GM19452 (cell line): Measurements from ENCODE around the gene GAB1.
A peak's percentile ranks its signal among the peaks of the same experiment; 100 is the strongest.

Experiments
- ATAC-seq: cut with Tn5 transposase; IDR thresholded peaks from one replicate; pipeline ENCODE4 v1.9.1; 2021; ENCODE audit not compliant: unreplicated experiment

Gene GAB1

DNA sequence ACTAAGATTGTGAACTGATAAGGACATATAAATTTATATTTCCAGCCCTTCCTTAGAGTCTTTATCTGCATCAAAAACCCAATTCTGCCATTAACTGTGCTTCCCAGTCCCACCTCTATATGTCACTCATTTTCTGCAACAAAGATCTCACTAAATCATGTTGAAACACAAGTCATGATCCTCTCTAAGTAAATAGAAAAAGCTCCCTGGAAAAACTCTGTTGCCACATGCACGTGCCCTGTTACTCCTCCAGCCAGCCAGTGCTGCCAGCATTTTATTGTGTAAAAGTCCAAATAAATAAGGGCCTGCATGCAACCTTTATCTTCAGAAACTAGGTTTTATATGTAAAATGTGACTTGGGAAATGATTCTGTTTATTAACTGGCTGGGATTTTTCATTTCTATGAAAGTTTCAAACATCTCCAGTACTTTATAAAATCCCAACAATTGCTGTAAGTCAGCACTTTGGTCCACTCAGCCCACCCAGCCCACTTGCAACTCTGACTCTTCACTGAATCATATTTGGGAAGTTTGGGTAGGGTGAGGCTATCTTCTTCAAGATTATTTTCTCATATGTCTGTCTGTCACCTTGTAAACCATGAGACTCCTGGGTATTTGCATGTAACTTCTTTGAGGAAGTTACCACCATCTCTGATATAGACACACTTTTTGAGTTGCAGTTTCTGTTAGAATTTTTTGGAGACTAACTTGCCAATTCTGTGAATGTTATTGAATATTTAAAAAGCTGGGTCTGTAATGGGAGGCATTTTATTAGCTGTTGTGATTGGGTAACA, 136.9 kb downstream of the GAB1 start:
- ATAC-seq, result no peak

DNA sequence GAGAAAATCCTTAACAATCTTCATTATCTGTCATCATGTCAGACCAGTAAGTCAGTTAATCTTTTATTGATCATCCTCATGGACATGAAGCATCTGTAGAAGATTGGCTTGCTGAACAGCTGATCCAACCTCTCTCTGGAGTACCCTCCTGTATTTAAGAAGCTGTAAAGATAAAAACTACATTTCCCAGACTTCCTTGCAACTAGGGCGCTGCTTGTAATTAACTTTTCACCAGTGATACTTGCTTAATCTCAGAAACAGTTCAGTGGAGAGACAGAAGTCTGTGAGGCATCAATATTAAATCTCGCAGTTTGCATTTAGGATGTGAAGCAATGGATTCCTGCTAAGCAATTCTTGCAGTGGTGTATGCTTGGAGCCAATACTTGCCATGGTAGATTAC, 140.8 kb downstream of the GAB1 start:
- no peak for ATAC-seq

DNA sequence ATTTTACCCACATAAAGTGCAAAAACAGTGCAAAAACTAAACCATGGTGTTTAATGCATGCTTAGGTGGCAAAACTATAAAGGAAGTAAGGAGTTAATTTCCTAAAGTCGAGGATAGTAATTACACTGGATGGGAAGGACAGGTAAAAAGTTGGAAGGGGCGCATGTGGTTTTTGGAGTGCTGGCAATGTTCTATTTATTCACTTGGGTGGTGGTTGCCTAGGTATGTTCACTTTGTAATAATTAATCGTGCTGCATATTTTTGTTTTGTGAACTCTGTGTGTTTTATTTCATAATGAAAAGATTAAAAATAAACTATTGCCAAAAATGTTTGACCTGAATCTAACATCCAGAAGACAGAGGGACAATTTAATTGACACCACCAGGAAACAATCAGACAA, 144.7 kb downstream of the GAB1 start:
- no peak for ATAC-seq

DNA sequence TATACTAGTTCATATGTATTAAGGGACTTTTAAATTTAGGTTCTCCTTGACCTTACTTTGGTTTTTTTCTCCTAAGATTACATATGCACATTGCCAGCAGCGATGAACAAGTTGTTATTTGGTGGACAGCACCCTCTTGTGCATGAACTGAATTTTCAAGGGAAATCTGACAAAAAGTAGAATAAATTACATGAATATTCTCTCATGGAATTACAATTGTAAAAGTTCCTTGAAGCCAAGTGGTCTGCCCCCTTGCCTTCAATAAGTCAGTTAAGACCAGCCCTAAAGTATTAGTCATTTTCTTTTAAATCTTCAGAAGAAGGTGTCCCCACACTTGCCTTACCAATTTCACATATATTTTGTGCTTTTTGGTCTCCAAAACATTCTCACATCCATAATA, 146.2 kb downstream of the GAB1 start:
- ATAC-seq, result no peak

DNA sequence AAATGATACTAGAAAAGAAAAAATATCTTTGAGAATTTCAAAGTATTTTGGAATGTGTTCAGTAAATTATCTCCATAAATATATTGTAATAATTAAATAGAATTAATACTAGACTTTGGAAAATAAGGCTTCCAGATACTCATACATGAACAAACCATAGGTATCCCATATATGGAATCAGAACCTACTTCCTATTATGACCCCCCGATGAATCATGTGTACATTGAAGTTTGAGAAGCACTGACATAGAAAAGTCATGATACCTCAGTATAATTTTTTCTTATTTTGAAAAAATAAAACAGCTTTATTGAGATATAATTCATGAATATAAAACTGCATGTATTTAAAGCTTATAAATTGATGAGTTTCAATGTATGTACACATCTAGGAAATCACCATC, 149.6 kb downstream of the GAB1 start:
- no peak for ATAC-seq

DNA sequence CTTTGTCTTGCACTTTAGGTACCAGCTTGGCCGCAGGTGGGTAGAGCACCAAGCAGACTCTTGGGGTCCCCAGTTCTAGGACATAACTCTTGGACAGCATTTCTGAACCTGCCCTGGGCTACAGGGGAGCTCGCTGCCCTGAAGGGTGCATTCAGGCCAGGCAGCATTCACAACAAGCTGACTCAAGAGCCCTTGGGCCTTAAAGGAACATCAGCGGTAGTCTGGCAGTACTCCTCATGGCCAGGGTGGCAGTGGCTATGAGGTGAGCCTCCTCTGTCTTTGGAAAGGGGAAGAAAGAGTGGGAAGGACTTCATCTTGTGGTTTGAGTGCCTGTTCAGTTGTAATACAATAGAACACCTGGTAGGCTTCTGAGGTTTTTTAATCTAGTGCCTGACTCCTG, 152.0 kb downstream of the GAB1 start:
- no peak for ATAC-seq

DNA sequence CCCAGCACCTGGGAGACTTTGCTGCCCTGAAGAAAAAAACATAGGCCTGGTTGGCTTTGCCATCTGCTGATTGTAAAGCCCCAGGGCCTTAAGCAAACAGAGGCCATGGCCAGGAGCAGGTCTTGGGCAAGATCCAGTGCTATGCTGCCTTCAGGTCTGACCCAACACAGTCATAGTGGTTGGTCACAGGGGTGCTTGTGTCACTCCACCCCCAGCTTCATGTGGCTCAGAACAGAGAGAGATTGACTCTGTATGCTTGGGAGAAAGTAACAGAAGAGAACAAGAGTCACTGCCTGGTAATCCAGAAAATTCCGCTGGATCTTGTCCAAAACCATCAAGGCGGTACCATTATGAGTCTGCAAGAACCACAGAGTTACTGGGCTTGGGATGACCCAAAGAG, 152.4 kb downstream of the GAB1 start:
- ATAC-seq, result no peak

DNA sequence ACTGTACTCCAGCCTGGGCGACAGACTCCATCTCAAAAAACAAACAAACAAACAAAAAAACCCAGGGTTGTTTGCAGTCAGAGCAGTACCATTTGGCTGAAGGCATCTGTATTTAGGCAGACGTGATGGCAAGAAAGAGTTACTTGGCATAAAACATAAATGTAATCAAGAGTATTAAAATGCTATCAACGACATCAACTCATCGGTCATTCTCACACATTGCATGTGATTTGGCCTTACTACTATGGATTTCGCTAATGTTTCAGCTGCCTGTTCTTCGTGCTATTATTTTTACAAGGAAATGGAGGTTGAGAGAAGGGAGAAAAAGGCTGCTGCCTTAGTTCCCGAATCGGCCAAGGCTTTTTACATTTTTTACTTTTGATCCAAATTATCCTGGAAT, 161.3 kb downstream of the GAB1 start:
- no peak for ATAC-seq

DNA sequence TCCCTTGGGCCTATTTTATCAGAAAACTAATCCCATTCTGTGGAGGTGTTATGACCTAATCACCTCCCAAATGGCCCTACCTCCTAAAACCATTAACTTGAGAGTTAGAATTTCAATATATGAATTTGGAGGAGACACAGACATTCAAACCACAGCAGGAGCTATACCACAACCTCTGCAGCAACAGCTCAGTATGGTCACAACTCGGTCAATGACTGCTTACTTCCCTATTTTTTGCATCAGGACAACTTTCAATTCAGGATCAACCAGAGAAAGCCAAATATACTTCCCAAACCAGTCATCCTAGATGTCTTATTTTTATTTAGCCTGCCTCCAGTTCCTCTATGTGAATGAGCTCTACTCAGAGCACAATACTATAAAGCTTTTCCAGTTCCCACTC, 165.6 kb downstream of the GAB1 start:
- no peak for ATAC-seq

DNA sequence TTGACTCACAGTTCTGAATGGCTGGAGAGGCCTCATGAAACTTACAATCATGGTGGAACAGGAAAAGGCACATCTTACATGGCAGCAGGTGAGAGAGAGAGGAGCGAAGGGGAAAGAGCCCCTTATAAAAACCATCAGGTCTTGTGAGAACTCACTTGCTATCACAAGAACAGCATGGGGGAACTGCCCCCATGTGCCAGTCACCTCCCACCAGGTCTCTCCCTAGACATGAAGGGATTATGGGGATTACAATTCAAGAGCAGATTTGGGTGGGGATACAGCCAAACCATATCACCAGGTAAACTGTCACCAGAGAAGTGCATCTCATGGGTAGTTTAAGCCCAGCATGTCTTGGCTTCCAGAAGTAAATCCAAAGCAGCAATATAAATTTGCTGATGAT, 169.4 kb downstream of the GAB1 start:
- ATAC-seq, result no peak

DNA sequence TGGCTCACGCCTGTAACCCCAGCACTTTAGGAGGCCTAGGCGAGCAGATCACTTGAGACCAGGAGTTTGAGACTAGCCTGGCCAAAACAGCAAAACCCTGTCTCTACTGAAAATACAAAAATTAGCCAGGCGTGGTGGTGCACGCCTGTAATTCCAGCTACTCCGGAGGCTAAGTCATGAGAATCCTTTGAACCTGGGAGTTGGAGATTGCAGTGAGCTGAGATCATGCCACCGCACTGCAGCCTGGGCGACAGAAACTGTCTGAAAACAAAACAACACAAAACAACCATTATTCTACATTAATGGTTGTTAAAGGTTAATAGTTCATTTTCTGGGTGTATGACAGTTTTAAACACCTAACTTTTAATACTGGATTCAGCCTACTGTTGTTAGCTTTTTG, 175.2 kb downstream of the GAB1 start:
- ATAC-seq, result no peak

DNA sequence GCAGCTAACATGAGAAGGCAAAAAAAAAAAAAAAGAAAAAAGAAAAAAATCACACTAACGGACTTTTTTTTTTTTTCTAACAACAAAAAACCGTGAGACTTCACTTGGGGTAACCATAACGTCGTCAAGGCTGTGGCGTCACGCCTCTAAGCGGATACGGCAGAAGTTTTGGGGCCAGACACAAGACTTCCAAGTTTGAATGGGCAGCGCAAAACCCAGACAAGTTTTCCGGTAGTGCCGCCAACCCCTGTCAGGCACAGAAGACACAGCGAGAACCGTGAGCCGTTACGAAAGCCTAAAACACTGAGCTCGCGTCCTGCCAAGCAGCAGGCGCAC, 176.3 kb downstream of the GAB1 start:
- peak; percentile 41 for ATAC-seq

DNA sequence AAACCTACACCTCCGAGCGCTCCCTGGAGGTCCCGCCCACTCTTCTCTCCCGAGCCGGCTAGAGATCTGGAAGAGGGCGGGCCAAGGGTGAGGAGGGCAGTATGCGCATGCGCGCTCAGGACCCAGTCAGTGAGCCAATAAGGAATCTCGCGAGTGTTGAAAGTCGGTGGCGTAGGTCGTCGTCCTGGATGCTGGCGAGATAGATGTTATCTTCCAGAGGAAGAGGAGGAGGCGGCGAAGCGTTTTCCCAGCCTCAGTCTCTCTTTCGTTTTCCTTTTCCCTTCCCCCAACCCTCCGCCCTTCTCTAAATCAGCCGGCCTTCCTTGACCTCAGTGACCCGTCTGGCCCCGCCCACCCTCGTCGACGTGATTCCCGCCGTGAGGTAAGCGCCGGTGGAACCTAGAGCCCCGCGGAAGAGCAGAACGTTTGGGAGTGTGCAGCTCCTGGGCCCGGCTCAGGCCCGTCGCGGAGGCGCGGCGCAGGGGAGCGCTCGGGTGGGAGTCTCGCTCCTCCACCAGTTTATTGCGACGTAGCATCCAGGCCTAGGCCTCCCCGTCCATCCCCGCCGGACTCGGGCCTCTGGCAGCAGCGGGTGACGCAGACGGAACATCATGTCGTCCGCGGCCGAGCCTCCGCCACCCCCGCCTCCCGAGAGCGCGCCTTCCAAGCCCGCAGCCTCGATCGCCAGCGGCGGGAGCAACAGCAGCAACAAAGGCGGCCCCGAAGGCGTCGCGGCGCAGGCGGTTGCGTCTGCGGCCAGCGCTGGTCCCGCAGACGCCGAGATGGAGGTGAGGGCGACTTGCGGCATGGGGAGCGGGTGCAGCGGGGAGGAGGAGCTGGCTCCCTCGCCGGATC, 176.9 kb downstream of the GAB1 start, which contains the start of gene SMARCA5:
Gene SMARCA5 (plus strand): TSS at position 389 of the 855 bp plus-strand sequence. CDS start 223 bp downstream, at position 612.
- ATAC-seq, result peak; percentile 88

DNA sequence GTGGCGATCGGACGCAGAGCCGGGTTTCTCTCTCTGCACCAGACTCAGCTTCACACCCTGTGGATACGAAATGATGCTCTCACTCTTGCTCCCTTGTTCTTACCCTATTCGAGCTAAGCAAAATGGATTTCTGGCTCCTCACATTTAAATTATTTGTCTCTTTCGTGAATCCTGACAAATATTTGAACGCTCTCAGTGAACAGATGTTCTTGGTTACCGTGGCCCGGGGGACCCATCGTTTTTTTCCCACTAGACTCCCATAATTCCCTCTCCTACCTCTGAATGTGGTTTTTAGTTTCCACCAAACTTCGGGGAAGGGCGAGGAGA, 177.5 kb downstream of the GAB1 start:
- no peak for ATAC-seq

DNA sequence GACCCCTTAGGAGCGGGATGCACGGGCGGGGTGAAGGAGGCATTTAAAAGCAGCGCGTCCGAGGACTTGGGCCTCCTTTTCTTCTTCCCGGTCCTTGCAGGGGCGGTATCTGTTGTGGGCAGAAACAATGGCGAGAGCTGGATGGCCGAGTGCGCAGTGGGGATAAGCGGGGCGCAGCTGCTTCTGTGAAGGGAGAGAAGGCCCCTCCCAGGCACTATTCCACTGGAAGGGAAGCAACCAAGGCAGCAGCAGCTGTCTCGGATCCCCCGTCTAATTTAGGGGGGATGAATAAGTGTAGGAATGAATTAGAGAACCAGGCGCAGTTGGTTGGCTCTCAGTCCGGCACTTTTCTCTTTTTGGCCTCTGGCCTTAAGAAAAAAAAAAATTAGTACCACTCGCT, 177.8 kb downstream of the GAB1 start:
- ATAC-seq, result no peak

DNA sequence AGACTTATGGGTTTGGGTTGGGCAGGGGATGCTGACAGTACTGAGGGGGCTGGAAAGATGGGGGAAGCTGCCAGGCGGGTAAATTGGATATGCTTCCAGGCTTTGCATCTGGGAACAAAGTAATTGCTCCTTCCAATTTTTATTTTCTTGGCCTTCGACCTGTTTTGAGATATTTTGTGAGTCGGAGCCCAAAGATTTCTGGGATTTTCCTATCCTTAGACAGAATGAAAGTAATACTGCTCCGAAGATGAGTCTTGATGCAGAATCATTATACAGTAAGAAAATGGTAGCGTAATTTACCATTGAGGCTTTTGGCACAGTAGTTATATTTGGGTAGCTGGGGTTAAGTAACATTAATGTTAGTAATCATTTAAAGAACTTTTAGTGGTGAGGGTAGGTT, 178.2 kb downstream of the GAB1 start:
- ATAC-seq, result no peak

DNA sequence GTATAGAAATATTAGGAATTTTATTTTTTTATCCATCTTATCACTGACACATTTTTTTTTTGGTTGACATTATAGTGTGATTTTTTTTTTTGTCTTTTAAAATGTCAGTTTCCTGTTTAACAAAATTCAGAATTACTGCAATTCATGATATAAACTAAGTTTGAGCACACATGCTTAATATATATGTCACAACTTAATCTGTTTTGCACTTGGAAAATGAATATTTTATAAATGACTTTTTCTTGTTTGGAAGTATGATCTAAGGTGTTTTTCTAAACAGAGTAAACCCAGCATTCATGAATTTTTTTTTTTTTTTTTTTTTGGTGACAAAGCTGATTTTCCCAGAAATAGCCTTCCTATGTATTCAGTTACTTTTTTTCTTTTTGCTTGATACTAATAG, 179.2 kb downstream of the GAB1 start:
- no peak for ATAC-seq

DNA sequence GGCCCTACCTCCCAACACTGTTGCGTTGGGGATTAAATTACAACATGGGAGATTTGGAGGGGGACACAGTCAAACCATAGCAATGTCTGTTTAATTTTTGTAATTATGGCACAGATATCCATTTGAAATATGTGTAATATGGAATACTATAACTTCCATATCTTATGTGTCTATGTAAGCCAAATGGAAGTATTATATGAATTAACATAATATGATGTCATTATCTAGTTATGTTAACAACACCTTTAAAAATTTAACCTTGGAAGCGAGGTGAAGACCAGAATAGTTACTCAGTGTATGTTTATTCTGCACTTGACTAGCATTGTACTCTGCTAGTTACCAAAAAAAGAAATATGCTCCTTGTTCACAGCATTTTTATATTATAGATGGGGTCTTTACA, 181.1 kb downstream of the GAB1 start:
- no peak for ATAC-seq
